BJ (cell line): ENCODE results near the gene CYB5RL. TPM values are rescaled to one million over a fixed set of nuclear protein-coding genes. Genes with fewer than 3 reads are reported as not detected.

Experiments
- CTCF ChIA-PET: fragments of 350-600 bp; formaldehyde crosslinking; extraction: SDS; loops from one replicate; lab custom pipeline; 2021; ENCODE audit warnings: antibody characterized with exemption, inconsistent platforms; lab: Yijun Ruan, JAX
- POLR2A ChIA-PET: fragments of 300-600 bp; sonication (Branson Sonifier 250); formaldehyde crosslinking; extraction: SDS; loops from one replicate; lab custom pipeline; 2021; ENCODE audit warnings: antibody characterized with exemption; lab: Charles Lee
- DNase-seq: peaks from one replicate; pipeline ENCODE4 v3.0.0-alpha.2; 2011; ENCODE audit warnings: low read depth
- H3K27me3 ChIP-seq: 2 replicates; pipeline ENCODE4 v1.6.0; 2011; ENCODE audit warnings: low read length; ENCODE audit not compliant: control insufficient read depth, insufficient read depth
- H3K36me3 ChIP-seq: 2 replicates; pipeline ENCODE4 v1.5.1; 2011; ENCODE audit warnings: low read length; ENCODE audit not compliant: control insufficient read depth, insufficient read depth
- H3K4me3 ChIP-seq: 2 replicates; pipeline ENCODE4 v1.5.1; 2011; ENCODE audit warnings: low read depth, mild to moderate bottlenecking, control low read depth, low read length
- polyA plus RNA-seq: library from polyadenylated mRNA; depleted of rRNA; stranded (reverse); fragments of >200 nt; gene quantifications from 2 replicates; pipeline ENCODE4 v1.2.3, GENCODE V29; 2011; rRNA removed
- TF ChIP-seq, protein P1 (sequence below): IDR thresholded peaks from 2 replicates; pipeline ENCODE4 v1.5.1; 2011; ENCODE audit warnings: low read depth, mild to moderate bottlenecking, control low read depth, inconsistent platforms, low read length, moderate library complexity; ENCODE audit not compliant: insufficient read depth

CYB5RL gene
- polyA plus RNA-seq, 1 experiment = 4.0 TPM

- CTCF ChIA-PET = no interaction called here
- H3K4me3 ChIP-seq = no peak overlapping the region
- no peak for DNase-seq
- no peaks in the 10 kb centered on the region for H3K36me3 ChIP-seq
- TF ChIP-seq, protein P1, sequence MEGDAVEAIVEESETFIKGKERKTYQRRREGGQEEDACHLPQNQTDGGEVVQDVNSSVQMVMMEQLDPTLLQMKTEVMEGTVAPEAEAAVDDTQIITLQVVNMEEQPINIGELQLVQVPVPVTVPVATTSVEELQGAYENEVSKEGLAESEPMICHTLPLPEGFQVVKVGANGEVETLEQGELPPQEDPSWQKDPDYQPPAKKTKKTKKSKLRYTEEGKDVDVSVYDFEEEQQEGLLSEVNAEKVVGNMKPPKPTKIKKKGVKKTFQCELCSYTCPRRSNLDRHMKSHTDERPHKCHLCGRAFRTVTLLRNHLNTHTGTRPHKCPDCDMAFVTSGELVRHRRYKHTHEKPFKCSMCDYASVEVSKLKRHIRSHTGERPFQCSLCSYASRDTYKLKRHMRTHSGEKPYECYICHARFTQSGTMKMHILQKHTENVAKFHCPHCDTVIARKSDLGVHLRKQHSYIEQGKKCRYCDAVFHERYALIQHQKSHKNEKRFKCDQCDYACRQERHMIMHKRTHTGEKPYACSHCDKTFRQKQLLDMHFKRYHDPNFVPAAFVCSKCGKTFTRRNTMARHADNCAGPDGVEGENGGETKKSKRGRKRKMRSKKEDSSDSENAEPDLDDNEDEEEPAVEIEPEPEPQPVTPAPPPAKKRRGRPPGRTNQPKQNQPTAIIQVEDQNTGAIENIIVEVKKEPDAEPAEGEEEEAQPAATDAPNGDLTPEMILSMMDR = no peak
- POLR2A ChIA-PET = interaction anchor here (0.6 kb wide), 1 partner anchor 156 kb away, joined by 5 read pairs; no protein-coding TSS in a partner anchor
- H3K27me3 ChIP-seq = no peaks in the 10 kb centered on the region
Observed at GRCh38 chr1:54156986-54157385, 42.8 kb downstream of the CYB5RL start.

GRCh38 chr1:54156201-54156600, 43.6 kb downstream of the CYB5RL start:
- Histone ChIP-seq H3K27me3 (no peaks in the 10 kb centered on the region), H3K36me3 (no peaks in the 10 kb centered on the region), H3K4me3 (no peak overlapping the region)
- TF ChIP-seq, protein P1 = no peak
- POLR2A ChIA-PET = no interaction called here
- CTCF ChIA-PET = no interaction called here
- DNase-seq = no peak

- no peaks in the 10 kb centered on the region for H3K27me3 ChIP-seq
- POLR2A ChIA-PET = no interaction called here
- TF ChIP-seq, protein P1 = no peak
- CTCF ChIA-PET = interaction anchor here (1.0 to 1.2 kb wide), 2 partner anchors 36 to 46 kb away, joined by 3 read pairs; partner anchors contain the start of genes CYB5RL and MRPL37
- no peak for DNase-seq
- H3K4me3 ChIP-seq = no peak overlapping the region
- H3K36me3 ChIP-seq = no peaks in the 10 kb centered on the region
Observed at GRCh38 chr1:54153535-54154439, 46.0 kb downstream of the CYB5RL start.

DNA sequence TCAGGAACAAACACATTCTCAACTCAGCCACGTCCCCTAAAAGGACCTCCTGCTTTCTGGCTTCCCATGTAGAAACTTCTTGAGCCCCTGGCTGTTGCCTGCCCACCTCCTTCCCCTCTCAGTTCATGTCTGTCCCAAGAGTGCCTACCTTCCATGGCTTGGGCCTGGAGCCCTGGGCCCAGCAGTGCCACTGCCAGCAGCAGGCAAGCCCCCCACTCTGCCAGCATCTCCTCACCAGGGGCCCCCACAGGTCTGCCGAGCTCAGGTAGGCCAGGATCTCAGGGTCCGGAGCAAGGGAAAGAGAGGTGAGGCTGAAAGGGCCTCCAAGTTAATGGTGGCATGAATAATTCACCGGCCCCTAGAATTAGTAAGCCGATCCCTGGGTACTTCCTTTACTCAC, 47.1 kb downstream of the CYB5RL start, which contains the start of gene CDCP2:
Gene CDCP2, minus strand, starts transcription at position 305 of the 400 bp plus-strand sequence. Its CDS starts 78 bp downstream, at position 227.
- ChIA-PET POLR2A (no interaction called here), CTCF (interaction anchor here (1.0 kb wide), 1 partner anchor 35 kb away, joined by 3 read pairs; no protein-coding TSS in a partner anchor)
- Histone ChIP-seq H3K36me3 (no peaks in the 10 kb centered on the region), H3K4me3 (no peak within 1 kb of the TSS), H3K27me3 (no peaks in the 10 kb centered on the region)
- DNase-seq = no peak
- TF ChIP-seq, protein P1 = no peak

- TF ChIP-seq, protein P1 = no peak
- Histone ChIP-seq H3K36me3 (no peaks in the 10 kb centered on the region), H3K4me3 (no peak overlapping the region), H3K27me3 (no peaks in the 10 kb centered on the region)
- POLR2A ChIA-PET = no interaction called here
- DNase-seq = no peak
- CTCF ChIA-PET = interaction anchor here (1.1 kb wide), 1 partner anchor 26 kb away, joined by 3 read pairs; no protein-coding TSS in a partner anchor
Observed at GRCh38 chr1:54151013-54151412, 48.8 kb downstream of the CYB5RL start.

Other genes starting within 250 kb of the CYB5RL start
- gene LDLRAD1, start 181.8 kb downstream of the CYB5RL start, polyA plus RNA-seq = not detected in 2 replicates
- gene TMEM59, start 146.8 kb downstream of the CYB5RL start, polyA plus RNA-seq = 615 and 873 TPM in 2 replicates
- gene TCEANC2, start 146.4 kb downstream of the CYB5RL start, polyA plus RNA-seq = 3.7 and 4.1 TPM in 2 replicates
- not detected in 2 replicates for gene CDCP2, start 47.0 kb downstream of the CYB5RL start, polyA plus RNA-seq
- gene MRPL37, start 137 bp upstream of the CYB5RL start, polyA plus RNA-seq = 21.0 and 23.1 TPM in 2 replicates
- gene SSBP3, start 206.4 kb upstream of the CYB5RL start, polyA plus RNA-seq = 19.6 and 25.9 TPM in 2 replicates